Prostate gland (tissue), 2 donors: ENCODE data around the gene MEX3C. TPM values are rescaled to one million over a fixed set of nuclear protein-coding genes. Genes with fewer than 3 reads are reported as not detected.

Source experiments
- DNase-seq: peaks from one replicate; pipeline ENCODE4 v3.0.0-alpha.2; 2019; ENCODE audit warnings: low spot score
- H3K27ac ChIP-seq, 2 donors: fragments of 200-600 bp; sonication (generic); 2 replicates each; pipeline ENCODE4 v1.5.1; 2017 to 2019
- H3K27me3 ChIP-seq: fragments of 200-600 bp; sonication (generic); replicated peaks from 2 replicates; pipeline ENCODE4 v1.5.1; 2019; ENCODE audit not compliant: insufficient read depth
- H3K36me3 ChIP-seq, 2 donors: fragments of 200-600 bp; sonication (generic); 1 replicate in 1 of 2; 2 replicates in 1 of 2; pipeline versions ENCODE4 v1.5.1 to v1.8.1; 2017 to 2019
- H3K4me1 ChIP-seq: fragments of 200-600 bp; sonication (generic); replicated peaks from 2 replicates; pipeline ENCODE4 v1.5.1; 2019
- H3K4me3 ChIP-seq, 2 donors: fragments of 200-600 bp; sonication (generic); 2 replicates each; pipeline ENCODE4 v1.5.1; 2017 to 2019
- H3K9me3 ChIP-seq: fragments of 200-600 bp; sonication (generic); 2 replicates; pipeline ENCODE4 v1.5.1; 2017
- POLR2A ChIP-seq: fragments of 450-650 bp; IDR thresholded peaks from one replicate; pipeline ENCODE4 v1.6.1; 2016; ENCODE audit warnings: antibody characterized with exemption, mild to moderate bottlenecking
- POLR2AphosphoS5 ChIP-seq: sonication (generic); formaldehyde crosslinking; IDR thresholded peaks from one replicate; pipeline ENCODE4 v1.6.1; 2017; ENCODE audit warnings: antibody characterized with exemption
- WGBS: methylation state at CpG from one replicate; pipeline ENCODE4 v1.1.5; 2018; 5-methylcytosine and 5-hydroxymethylcytosine counted together
- intact Hi-C: fragments of 100-400 bp; cut with DNase I; formaldehyde crosslinking; loops from one replicate; pipeline ENCODE4 v1.14.2; 2022
- total RNA-seq, 2 donors: library from RNA; depleted of rRNA; stranded (reverse); fragments of >200 nt; gene quantifications; one replicate each; pipeline ENCODE4 v1.1.0, GENCODE V29; 2016
- TF ChIP-seq, protein P1 (sequence below), 4 experiments: fragments of 200-600 bp in 2 of 4; fragments of 450-650 bp in 2 of 4; sonication (generic) in 2 of 4; IDR thresholded peaks; 1 replicate in 3 of 4; 2 replicates in 1 of 4; pipeline ENCODE4 v1.5.1; 2016 to 2019; ENCODE audit warnings: antibody characterized with exemption in 4 of 4, mild to moderate bottlenecking in 2 of 4, moderate library complexity in 2 of 4

MEX3C gene
- total RNA-seq, 2 donors from 2014 or later = 29.2 to 54.0 TPM

- Histone ChIP-seq H3K4me3 (no peak overlapping the region), H3K27ac (no peak overlapping the region), H3K9me3 (no peaks in the 10 kb centered on the region), H3K4me1 (no peaks in the 10 kb centered on the region), H3K27me3 (no peaks in the 10 kb centered on the region), H3K36me3 (no peaks in the 10 kb centered on the region)
- 88% methylated on average over 4 of the region's 4 CpGs for WGBS
- DNase-seq = no peak
- intact Hi-C loops = no loop called here
- TF ChIP-seq POLR2A = no peak
- TF ChIP-seq POLR2AphosphoS5 = no peak
- TF ChIP-seq, protein P1, sequence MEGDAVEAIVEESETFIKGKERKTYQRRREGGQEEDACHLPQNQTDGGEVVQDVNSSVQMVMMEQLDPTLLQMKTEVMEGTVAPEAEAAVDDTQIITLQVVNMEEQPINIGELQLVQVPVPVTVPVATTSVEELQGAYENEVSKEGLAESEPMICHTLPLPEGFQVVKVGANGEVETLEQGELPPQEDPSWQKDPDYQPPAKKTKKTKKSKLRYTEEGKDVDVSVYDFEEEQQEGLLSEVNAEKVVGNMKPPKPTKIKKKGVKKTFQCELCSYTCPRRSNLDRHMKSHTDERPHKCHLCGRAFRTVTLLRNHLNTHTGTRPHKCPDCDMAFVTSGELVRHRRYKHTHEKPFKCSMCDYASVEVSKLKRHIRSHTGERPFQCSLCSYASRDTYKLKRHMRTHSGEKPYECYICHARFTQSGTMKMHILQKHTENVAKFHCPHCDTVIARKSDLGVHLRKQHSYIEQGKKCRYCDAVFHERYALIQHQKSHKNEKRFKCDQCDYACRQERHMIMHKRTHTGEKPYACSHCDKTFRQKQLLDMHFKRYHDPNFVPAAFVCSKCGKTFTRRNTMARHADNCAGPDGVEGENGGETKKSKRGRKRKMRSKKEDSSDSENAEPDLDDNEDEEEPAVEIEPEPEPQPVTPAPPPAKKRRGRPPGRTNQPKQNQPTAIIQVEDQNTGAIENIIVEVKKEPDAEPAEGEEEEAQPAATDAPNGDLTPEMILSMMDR (IDR thresholded peaks at IDR 0.05) = no peak
Observed at GRCh38 chr18:51226068-51226467, 28.6 kb upstream of the MEX3C start.

GRCh38 chr18:51212606-51213005 lies 15.1 kb upstream of the MEX3C start:
- intact Hi-C loops = no loop called here
- H3K9me3 ChIP-seq = no peaks in the 10 kb centered on the region
- H3K4me3 ChIP-seq = no peak overlapping the region
- DNase-seq = no peak
- no peaks in the 10 kb centered on the region for H3K36me3 ChIP-seq
- TF ChIP-seq POLR2AphosphoS5 (no peak), POLR2A (no peak)
- TF ChIP-seq, protein P1 (IDR thresholded peaks at IDR 0.05) = no peak
- WGBS = 34% methylated on average over 2 of the region's 2 CpGs
- H3K4me1 ChIP-seq = no peaks in the 10 kb centered on the region
- H3K27me3 ChIP-seq = no peaks in the 10 kb centered on the region
- no peak overlapping the region for H3K27ac ChIP-seq

DNA sequence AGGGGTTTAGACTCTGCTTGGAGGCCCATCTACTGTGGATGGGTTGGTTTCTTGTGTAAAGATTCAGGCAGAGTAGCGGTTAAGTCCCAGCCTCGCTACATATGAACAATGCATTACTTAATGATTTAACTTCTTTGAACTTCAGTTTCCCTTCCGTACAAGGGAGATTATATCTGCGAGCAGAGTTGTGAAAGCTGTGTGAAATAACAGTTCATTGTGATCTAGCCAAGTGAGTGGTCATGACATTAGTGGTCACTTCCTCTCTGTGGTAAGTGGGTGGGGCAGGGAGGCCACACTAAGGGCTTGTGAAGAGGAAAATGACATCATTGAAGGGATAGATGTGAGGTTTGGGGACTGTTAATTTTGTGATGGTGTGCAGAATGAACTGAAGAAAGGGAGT lies 14.1 kb upstream of the MEX3C start:
- Histone ChIP-seq H3K27ac (no peak overlapping the region), H3K9me3 (no peaks in the 10 kb centered on the region), H3K36me3 (no peaks in the 10 kb centered on the region), H3K4me1 (no peaks in the 10 kb centered on the region), H3K4me3 (no peak overlapping the region), H3K27me3 (no peaks in the 10 kb centered on the region)
- TF ChIP-seq POLR2A (no peak), POLR2AphosphoS5 (no peak)
- TF ChIP-seq, protein P1 (IDR thresholded peaks at IDR 0.05) = no peak
- no peak for DNase-seq
- WGBS = 36% methylated on average over 4 of the region's 4 CpGs
- intact Hi-C loops = no loop called here

- WGBS = 1% methylated on average over 74 of the region's 102 CpGs
- no peak for TF ChIP-seq POLR2AphosphoS5
- TF ChIP-seq POLR2A = peak; percentile 82
- Histone ChIP-seq H3K4me1 (peaks cover 8% of the 10 kb centered on the region), H3K27me3 (no peaks in the 10 kb centered on the region), H3K36me3 (no peaks in the 10 kb centered on the region), H3K27ac (peak overlapping the region; percentile 94 to 97), H3K9me3 (no peaks in the 10 kb centered on the region), H3K4me3 (peak overlapping the region; percentile 81)
- intact Hi-C loops = loop anchor here (2.0 to 10.0 kb wide), 2 partner anchors 166 to 372 kb away; partner anchors contain the start of genes MRO and SMAD4
- peak; percentile 44 for DNase-seq
Observed at GRCh38 chr18:51196811-51197660, 445 bp downstream of the MEX3C start.

DNA sequence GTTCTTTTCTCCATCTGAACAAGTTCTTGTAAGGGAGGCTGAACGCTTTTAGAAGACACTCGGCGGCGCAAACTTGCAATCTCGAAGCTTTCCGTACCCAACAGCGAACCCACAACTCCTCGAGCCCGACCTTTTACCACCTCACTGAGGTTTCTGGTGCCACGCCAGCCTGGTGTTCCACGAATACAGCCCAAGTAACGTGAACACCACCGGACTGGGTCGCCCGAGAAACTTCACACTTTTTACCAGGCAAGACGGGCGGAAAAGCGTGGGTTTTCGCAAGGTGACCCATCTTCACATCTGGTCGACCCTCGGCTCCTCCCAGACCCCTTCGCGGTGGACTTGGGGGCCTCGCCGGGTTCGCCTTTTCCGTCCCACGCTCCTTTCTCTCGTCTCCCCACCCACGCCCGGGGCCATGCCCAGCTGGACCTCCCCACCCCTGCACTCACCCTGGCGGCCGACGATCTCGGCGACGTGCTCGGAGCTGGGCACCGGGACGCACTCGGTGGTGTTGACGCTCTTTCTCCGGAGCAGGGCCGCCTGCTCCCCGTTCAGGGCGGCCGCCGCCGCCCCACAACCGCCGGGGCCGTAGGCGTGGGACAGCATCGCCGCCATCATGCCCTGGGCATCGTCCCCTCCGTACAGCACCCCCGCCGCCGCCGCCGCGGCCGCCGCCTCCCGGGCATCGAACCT lies 1.2 kb downstream of the MEX3C start:
- peak overlapping the region; percentile 94 to 97 for H3K27ac ChIP-seq
- H3K9me3 ChIP-seq = no peaks in the 10 kb centered on the region
- no peaks in the 10 kb centered on the region for H3K36me3 ChIP-seq
- WGBS = 0% methylated on average over 39 of the region's 67 CpGs
- TF ChIP-seq POLR2AphosphoS5 (no peak), POLR2A (no peak)
- TF ChIP-seq, protein P1 (IDR thresholded peaks at IDR 0.05) = no peak
- DNase-seq = peak; percentile 32
- no peaks in the 10 kb centered on the region for H3K27me3 ChIP-seq
- H3K4me1 ChIP-seq = peaks cover 8% of the 10 kb centered on the region
- H3K4me3 ChIP-seq = peak overlapping the region; percentile 81
- intact Hi-C loops = loop anchor here (2.0 to 10.0 kb wide), 2 partner anchors 165 to 371 kb away; partner anchors contain the start of genes MRO and SMAD4
